Neural cell (in vitro differentiated cells): ENCODE results near the gene LCE1D.

Experiments used
- CTCF ChIP-seq: fragments of 450-650 bp; IDR thresholded peaks from 2 replicates; pipeline ENCODE4 v1.5.1; 2014; ENCODE audit warnings: antibody characterized with exemption, mild to moderate bottlenecking, moderate library complexity; ENCODE audit not compliant: poor library complexity, severe bottlenecking
- MXI1 ChIP-seq: fragments of 450-650 bp; conservative IDR thresholded peaks from 2 replicates; pipeline ENCODE4 v1.6.1; 2014; ENCODE audit warnings: antibody characterized with exemption, mild to moderate bottlenecking; ENCODE audit not compliant: poor library complexity, severe bottlenecking
- POLR2AphosphoS5 ChIP-seq: IDR thresholded peaks from 2 replicates; pipeline ENCODE4 v1.6.1; 2012
- RAD21 ChIP-seq: fragments of 450-650 bp; conservative IDR thresholded peaks from 2 replicates; pipeline ENCODE4 v1.6.1; 2014; ENCODE audit warnings: antibody characterized with exemption, mild to moderate bottlenecking, moderate library complexity
- TAF1 ChIP-seq: IDR thresholded peaks from 2 replicates; pipeline ENCODE4 v1.6.1; 2012; ENCODE audit warnings: low read depth

- no peak for TF ChIP-seq CTCF
- no peak for TF ChIP-seq POLR2AphosphoS5
- TF ChIP-seq TAF1, result no peak
- TF ChIP-seq RAD21, result no peak
- no peak for TF ChIP-seq MXI1
Measured at GRCh38 chr1:152827173-152827572, 30.7 kb downstream of the LCE1D start, which contains the start of gene LCE1A.
